Body of pancreas (tissue), 4 donors: ENCODE measurements around the gene IVD.

Experiments
- POLR2A ChIP-seq, 3 donors: fragments of 450-650 bp; IDR thresholded peaks; one replicate each; pipeline ENCODE4 v1.6.1; 2016; ENCODE audit warnings: antibody characterized with exemption in 3 of 3, mild to moderate bottlenecking in 2 of 3
- TF ChIP-seq, protein P1 (sequence below), 7 experiments: fragments of 450-650 bp in 4 of 7; fragments of 200-600 bp in 3 of 7; sonication (generic) in 3 of 7; IDR thresholded peaks; one replicate each; pipeline ENCODE4 v1.5.1; 2016 to 2019; ENCODE audit warnings: antibody characterized with exemption in 7 of 7

DNA sequence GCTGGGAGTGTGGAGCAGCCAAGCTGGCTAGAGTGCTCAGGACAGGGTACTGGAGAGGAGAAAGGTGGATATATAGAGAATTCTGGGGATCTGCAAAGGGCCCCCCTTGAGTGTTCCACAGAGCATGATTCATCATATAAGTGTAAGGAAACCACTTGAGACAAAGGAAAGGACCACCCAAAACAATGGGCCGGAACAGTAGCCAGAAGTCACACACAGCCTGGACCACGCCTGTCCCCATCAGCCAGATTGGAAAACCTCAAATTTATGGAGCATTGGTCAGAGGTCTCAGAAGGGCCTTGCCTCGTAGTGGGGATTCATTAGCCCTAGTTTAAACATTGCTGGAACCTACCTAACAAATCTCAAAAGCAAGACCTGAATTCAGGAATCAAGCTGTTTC, 28.0 kb upstream of the IVD start:
- TF ChIP-seq, protein P1, sequence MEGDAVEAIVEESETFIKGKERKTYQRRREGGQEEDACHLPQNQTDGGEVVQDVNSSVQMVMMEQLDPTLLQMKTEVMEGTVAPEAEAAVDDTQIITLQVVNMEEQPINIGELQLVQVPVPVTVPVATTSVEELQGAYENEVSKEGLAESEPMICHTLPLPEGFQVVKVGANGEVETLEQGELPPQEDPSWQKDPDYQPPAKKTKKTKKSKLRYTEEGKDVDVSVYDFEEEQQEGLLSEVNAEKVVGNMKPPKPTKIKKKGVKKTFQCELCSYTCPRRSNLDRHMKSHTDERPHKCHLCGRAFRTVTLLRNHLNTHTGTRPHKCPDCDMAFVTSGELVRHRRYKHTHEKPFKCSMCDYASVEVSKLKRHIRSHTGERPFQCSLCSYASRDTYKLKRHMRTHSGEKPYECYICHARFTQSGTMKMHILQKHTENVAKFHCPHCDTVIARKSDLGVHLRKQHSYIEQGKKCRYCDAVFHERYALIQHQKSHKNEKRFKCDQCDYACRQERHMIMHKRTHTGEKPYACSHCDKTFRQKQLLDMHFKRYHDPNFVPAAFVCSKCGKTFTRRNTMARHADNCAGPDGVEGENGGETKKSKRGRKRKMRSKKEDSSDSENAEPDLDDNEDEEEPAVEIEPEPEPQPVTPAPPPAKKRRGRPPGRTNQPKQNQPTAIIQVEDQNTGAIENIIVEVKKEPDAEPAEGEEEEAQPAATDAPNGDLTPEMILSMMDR (IDR thresholded peaks at IDR 0.05), result no peak
- TF ChIP-seq POLR2A (IDR thresholded peaks at IDR 0.05), result no peak
